ENCODE data around the gene HIF3A.

Gene HIF3A

GRCh38 chr19:46337487-46337886 lies 40.6 kb downstream of the HIF3A start:
- DNase-seq, result no peak

- no peak for DNase-seq
Measured at GRCh38 chr19:46339446-46339845, 42.6 kb downstream of the HIF3A start.

- peak; percentile 38 for DNase-seq
Measured at GRCh38 chr19:46340051-46340659, 43.3 kb downstream of the HIF3A start.

- no peak for DNase-seq
Measured at GRCh38 chr19:46341937-46342336, 45.1 kb downstream of the HIF3A start.

GRCh38 chr19:46344363-46344762 lies 47.5 kb downstream of the HIF3A start:
- no peak for DNase-seq

- no peak for DNase-seq
Measured at GRCh38 chr19:46345157-46345556, 48.3 kb downstream of the HIF3A start.

GRCh38 chr19:46346821-46347571 lies 50.2 kb downstream of the HIF3A start, which contains the start of gene PPP5C:
PPP5C (plus strand) TSS chr19:46347087; CDS start chr19:46347097, 10 bp downstream.
- DNase-seq, result peak; percentile 91

GRCh38 chr19:46347572-46347883 lies 50.7 kb downstream of the HIF3A start:
- no peak for DNase-seq

GRCh38 chr19:46347985-46348384 lies 51.1 kb downstream of the HIF3A start:
- DNase-seq, result no peak

GRCh38 chr19:46349311-46349993 lies 52.6 kb downstream of the HIF3A start:
- DNase-seq, result peak; percentile 46

GRCh38 chr19:46350029-46350757 lies 53.4 kb downstream of the HIF3A start:
- no peak for DNase-seq

- DNase-seq, result peak; percentile 24
Measured at GRCh38 chr19:46350758-46351159, 53.9 kb downstream of the HIF3A start.

- peak; percentile 60 for DNase-seq
Measured at GRCh38 chr19:46351241-46352041, 54.6 kb downstream of the HIF3A start.

GRCh38 chr19:46353730-46354528 lies 57.1 kb downstream of the HIF3A start:
- DNase-seq, result no peak

GRCh38 chr19:46355234-46356148 lies 58.6 kb downstream of the HIF3A start:
- no peak for DNase-seq

- no peak for DNase-seq
Measured at GRCh38 chr19:46356149-46357055, 59.6 kb downstream of the HIF3A start.

GRCh38 chr19:46357846-46358583 lies 61.2 kb downstream of the HIF3A start:
- DNase-seq, result no peak

- DNase-seq, result no peak
Measured at GRCh38 chr19:46361915-46362314, 65.1 kb downstream of the HIF3A start.

- no peak for DNase-seq
Measured at GRCh38 chr19:46364359-46364758, 67.5 kb downstream of the HIF3A start.
